HepG2 (cell line): Measurements from ENCODE around the gene PAIP1. TPM values are rescaled to one million over a fixed set of nuclear protein-coding genes. Genes with fewer than 3 reads are reported as not detected.
A peak's percentile ranks its signal among the peaks of the same experiment; 100 is the strongest.

ENCODE experiments used
- ATRX ChIP-seq: sonication (generic); formaldehyde crosslinking; IDR thresholded peaks from 2 replicates; pipeline ENCODE4 v1.4.0; 2020; ENCODE audit warnings: missing genetic modification reagents, borderline replicate concordance
- BRD4 ChIP-seq: sonication (generic); formaldehyde crosslinking; IDR thresholded peaks from 2 replicates; pipeline ENCODE4 v1.4.0; 2020; ENCODE audit warnings: missing genetic modification reagents
- HMG20A ChIP-seq: IDR thresholded peaks from 2 replicates; pipeline ENCODE4 v1.6.1; 2016; ENCODE audit warnings: borderline replicate concordance
- KDM4B ChIP-seq: sonication (generic); formaldehyde crosslinking; IDR thresholded peaks from 2 replicates; pipeline ENCODE4 v1.4.0; 2020; ENCODE audit warnings: missing genetic modification reagents
- KLF13 ChIP-seq: sonication (generic); formaldehyde crosslinking; IDR thresholded peaks from 2 replicates; pipeline ENCODE4 v1.4.0; 2020; ENCODE audit warnings: mild to moderate bottlenecking, missing genetic modification reagents
- NCOR1 ChIP-seq: fragments of 200-600 bp; sonication (generic); IDR thresholded peaks from 2 replicates; pipeline ENCODE4 v1.7.0; 2017; ENCODE audit warnings: antibody characterized with exemption, low read length, borderline replicate concordance
- SALL1 ChIP-seq: sonication (generic); formaldehyde crosslinking; IDR thresholded peaks from 2 replicates; pipeline ENCODE4 v1.8.0; 2022; ENCODE audit warnings: mild to moderate bottlenecking, missing genetic modification reagents
- SRSF9 ChIP-seq: fragments of 200-400 bp; formaldehyde crosslinking; IDR thresholded peaks from 2 replicates; pipeline ENCODE4 v1.6.1; 2018; ENCODE audit warnings: borderline replicate concordance, mild to moderate bottlenecking, low read depth, low read length; ENCODE audit not compliant: insufficient read depth, poor library complexity, severe bottlenecking
- TBP ChIP-seq: sonication (generic); formaldehyde crosslinking; IDR thresholded peaks from 2 replicates; pipeline ENCODE4 v1.5.0; 2020; ENCODE audit warnings: missing genetic modification reagents
- YEATS4 ChIP-seq: sonication (generic); formaldehyde crosslinking; IDR thresholded peaks from 2 replicates; pipeline ENCODE4 v1.4.0; 2020; ENCODE audit warnings: missing genetic modification reagents, borderline replicate concordance
- ZNF251 ChIP-seq: sonication (generic); formaldehyde crosslinking; IDR thresholded peaks from 2 replicates; pipeline ENCODE4 v1.9.0; 2021; ENCODE audit warnings: mild to moderate bottlenecking, missing genetic modification reagents
- ZNF432 ChIP-seq: sonication (generic); formaldehyde crosslinking; IDR thresholded peaks from 2 replicates; pipeline ENCODE4 v1.5.0; 2020; ENCODE audit warnings: missing genetic modification reagents, mild to moderate bottlenecking, borderline replicate concordance
- ZNF549 ChIP-seq: sonication (generic); formaldehyde crosslinking; IDR thresholded peaks from 2 replicates; pipeline ENCODE4 v1.5.0; 2020; ENCODE audit warnings: missing genetic modification reagents
- ZNF674 ChIP-seq: sonication (generic); formaldehyde crosslinking; IDR thresholded peaks from 2 replicates; pipeline ENCODE4 v1.5.0; 2020; ENCODE audit warnings: low read depth, mild to moderate bottlenecking, missing genetic modification reagents
- ZNF761 ChIP-seq: sonication (generic); formaldehyde crosslinking; conservative IDR thresholded peaks from 2 replicates; pipeline ENCODE4 v1.4.0; 2020; ENCODE audit warnings: mild to moderate bottlenecking, missing genetic modification reagents
- ZSCAN25 ChIP-seq: sonication (generic); formaldehyde crosslinking; IDR thresholded peaks from 2 replicates; pipeline ENCODE4 v1.8.0; 2022; ENCODE audit warnings: mild to moderate bottlenecking, missing genetic modification reagents
- polyA plus RNA-seq, 8 experiments: library from polyadenylated mRNA; depleted of rRNA in 3 of 8; stranded (reverse) in 7 of 8; unstranded in 1 of 8; fragments of >200 nt; fragmentation: Illumina TruSeq in 4 of 8; extraction: Trizol in 4 of 8; gene quantifications; 2 replicates each; pipeline versions ENCODE4 v1.2.1 to v1.2.3, GENCODE V29; 2011 to 2016; ENCODE audit warnings: low read depth in 4 of 8, missing spikeins in 1 of 8, mixed read lengths in 1 of 8; ENCODE audit not compliant: insufficient read depth in 1 of 8
- total RNA-seq, 5 experiments: library from RNA; depleted of rRNA; stranded (reverse); fragments of >200 nt; fragmentation: Illumina TruSeq; extraction: Trizol; gene quantifications; 2 replicates each; pipeline ENCODE4 v1.2.3, GENCODE V29; 2016; ENCODE audit warnings: low read depth in 1 of 5
- TF ChIP-seq, protein P1 (sequence below): sonication (generic); formaldehyde crosslinking; IDR thresholded peaks from 2 replicates; pipeline ENCODE4 v1.4.0; 2020; ENCODE audit warnings: low read depth, missing genetic modification reagents
- TF ChIP-seq, protein P2 (sequence below): sonication (generic); formaldehyde crosslinking; IDR thresholded peaks from 2 replicates; pipeline ENCODE4 v1.4.0; 2020; ENCODE audit warnings: missing genetic modification reagents
- TF ChIP-seq, protein P3 (sequence below): sonication (generic); formaldehyde crosslinking; IDR thresholded peaks from 2 replicates; pipeline ENCODE4 v1.5.0; 2020; ENCODE audit warnings: mild to moderate bottlenecking, missing genetic modification reagents
- TF ChIP-seq, protein P4 (sequence below): sonication (generic); formaldehyde crosslinking; conservative IDR thresholded peaks from 2 replicates; pipeline ENCODE4 v1.4.0; 2020; ENCODE audit warnings: missing genetic modification reagents

PAIP1 gene
- total and polyA plus RNA-seq, 2 of the 13 experiments (the other 11 are each of a cell fraction or from before 2014, with no cell fraction given), result 96.6 to 116 TPM

DNA sequence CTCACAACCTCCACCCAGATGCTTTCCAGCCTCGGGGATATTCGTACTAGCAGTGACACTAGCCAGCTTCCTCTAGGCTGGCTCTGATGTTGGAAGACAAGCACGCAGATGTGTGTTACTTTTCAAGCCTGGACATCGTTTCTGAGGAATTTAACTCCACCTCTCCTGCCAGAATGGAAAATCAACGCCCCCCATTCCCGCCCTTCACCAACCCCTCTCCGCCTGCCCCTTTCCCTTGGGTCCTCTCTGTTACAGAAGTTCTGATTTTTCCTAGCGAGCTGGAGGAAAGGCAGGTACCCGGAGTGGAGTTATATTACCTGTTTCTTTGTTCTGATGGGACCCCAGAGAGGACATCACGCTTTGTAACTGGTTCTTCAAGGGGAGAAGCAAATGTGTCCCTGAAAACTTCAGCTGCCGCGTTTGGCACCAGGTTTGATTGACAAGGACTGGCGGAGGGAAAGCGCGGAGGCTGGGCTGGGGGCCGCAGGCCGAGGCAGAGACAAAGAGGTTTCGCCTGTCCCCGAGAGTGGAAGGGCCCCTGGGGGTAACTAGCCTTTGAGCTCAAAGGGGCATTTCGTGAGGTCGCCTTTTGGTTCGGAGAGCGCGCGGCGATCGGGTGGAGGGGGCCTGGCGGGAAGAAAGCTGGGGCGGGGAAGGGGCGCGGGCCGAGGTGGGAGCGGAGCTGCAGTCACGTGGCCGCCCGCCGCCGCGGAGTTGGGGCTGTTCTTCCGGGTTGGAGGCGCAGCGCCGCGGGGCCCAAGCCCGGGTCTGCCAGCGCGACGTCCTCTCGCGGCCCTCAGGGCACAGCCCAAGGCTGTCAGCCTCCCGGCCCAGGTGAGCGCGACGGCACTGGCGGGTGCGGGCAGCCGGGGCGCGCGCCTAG, 45.8 kb upstream of the PAIP1 start, which contains the start of gene NNT (continued):
- TF ChIP-seq ZNF432 (CRISPR knock-in tag) (no peak), ZNF251 (no peak), KLF13 (CRISPR knock-in tag) (no peak), YEATS4 (peak; percentile 95), ZNF674 (CRISPR knock-in tag) (no peak), TBP (no peak), ZNF761 (no peak), SALL1 (CRISPR knock-in tag) (peak; percentile 69), KDM4B (CRISPR knock-in tag) (no peak), SRSF9 (no peak), ZSCAN25 (peak; percentile 24; the same call in 1 of the 2 replicates), NCOR1 (no peak), BRD4 (CRISPR knock-in tag) (peak; percentile 88; the same call in 1 of the 2 replicates), ATRX (no peak), ZNF549 (CRISPR knock-in tag) (0 out of 2 replicates have a peak, but pooled peaks have one; percentile 67), HMG20A (CRISPR knock-in tag) (no peak)
- TF ChIP-seq, protein P1, sequence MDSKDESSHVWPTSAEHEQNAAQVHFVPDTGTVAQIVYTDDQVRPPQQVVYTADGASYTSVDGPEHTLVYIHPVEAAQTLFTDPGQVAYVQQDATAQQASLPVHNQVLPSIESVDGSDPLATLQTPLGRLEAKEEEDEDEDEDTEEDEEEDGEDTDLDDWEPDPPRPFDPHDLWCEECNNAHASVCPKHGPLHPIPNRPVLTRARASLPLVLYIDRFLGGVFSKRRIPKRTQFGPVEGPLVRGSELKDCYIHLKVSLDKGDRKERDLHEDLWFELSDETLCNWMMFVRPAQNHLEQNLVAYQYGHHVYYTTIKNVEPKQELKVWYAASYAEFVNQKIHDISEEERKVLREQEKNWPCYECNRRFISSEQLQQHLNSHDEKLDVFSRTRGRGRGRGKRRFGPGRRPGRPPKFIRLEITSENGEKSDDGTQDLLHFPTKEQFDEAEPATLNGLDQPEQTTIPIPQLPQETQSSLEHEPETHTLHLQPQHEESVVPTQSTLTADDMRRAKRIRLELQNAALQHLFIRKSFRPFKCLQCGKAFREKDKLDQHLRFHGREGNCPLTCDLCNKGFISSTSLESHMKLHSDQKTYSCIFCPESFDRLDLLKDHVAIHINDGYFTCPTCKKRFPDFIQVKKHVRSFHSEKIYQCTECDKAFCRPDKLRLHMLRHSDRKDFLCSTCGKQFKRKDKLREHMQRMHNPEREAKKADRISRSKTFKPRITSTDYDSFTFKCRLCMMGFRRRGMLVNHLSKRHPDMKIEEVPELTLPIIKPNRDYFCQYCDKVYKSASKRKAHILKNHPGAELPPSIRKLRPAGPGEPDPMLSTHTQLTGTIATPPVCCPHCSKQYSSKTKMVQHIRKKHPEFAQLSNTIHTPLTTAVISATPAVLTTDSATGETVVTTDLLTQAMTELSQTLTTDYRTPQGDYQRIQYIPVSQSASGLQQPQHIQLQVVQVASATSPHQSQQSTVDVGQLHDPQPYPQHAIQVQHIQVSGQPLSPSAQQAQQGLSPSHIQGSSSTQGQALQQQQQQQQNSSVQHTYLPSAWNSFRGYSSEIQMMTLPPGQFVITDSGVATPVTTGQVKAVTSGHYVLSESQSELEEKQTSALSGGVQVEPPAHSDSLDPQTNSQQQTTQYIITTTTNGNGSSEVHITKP, result no peak
- TF ChIP-seq, protein P2, sequence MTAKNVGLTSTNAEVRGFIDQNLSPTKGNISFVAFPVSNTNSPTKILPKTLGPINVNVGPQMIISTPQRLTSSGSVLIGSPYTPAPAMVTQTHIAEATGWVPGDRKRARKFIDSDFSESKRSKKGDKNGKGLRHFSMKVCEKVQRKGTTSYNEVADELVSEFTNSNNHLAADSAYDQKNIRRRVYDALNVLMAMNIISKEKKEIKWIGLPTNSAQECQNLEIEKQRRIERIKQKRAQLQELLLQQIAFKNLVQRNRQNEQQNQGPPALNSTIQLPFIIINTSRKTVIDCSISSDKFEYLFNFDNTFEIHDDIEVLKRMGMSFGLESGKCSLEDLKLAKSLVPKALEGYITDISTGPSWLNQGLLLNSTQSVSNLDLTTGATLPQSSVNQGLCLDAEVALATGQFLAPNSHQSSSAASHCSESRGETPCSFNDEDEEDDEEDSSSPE (CRISPR knock-in tag), result peak; percentile 84
- TF ChIP-seq, protein P3, sequence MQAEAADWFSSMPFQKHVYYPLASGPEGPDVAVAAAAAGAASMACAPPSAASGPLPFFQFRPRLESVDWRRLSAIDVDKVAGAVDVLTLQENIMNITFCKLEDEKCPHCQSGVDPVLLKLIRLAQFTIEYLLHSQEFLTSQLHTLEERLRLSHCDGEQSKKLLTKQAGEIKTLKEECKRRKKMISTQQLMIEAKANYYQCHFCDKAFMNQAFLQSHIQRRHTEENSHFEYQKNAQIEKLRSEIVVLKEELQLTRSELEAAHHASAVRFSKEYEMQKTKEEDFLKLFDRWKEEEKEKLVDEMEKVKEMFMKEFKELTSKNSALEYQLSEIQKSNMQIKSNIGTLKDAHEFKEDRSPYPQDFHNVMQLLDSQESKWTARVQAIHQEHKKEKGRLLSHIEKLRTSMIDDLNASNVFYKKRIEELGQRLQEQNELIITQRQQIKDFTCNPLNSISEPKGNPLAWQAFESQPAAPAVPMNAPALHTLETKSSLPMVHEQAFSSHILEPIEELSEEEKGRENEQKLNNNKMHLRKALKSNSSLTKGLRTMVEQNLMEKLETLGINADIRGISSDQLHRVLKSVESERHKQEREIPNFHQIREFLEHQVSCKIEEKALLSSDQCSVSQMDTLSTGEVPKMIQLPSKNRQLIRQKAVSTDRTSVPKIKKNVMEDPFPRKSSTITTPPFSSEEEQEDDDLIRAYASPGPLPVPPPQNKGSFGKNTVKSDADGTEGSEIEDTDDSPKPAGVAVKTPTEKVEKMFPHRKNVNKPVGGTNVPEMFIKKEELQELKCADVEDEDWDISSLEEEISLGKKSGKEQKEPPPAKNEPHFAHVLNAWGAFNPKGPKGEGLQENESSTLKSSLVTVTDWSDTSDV (CRISPR knock-in tag), result no peak
- TF ChIP-seq, protein P4, sequence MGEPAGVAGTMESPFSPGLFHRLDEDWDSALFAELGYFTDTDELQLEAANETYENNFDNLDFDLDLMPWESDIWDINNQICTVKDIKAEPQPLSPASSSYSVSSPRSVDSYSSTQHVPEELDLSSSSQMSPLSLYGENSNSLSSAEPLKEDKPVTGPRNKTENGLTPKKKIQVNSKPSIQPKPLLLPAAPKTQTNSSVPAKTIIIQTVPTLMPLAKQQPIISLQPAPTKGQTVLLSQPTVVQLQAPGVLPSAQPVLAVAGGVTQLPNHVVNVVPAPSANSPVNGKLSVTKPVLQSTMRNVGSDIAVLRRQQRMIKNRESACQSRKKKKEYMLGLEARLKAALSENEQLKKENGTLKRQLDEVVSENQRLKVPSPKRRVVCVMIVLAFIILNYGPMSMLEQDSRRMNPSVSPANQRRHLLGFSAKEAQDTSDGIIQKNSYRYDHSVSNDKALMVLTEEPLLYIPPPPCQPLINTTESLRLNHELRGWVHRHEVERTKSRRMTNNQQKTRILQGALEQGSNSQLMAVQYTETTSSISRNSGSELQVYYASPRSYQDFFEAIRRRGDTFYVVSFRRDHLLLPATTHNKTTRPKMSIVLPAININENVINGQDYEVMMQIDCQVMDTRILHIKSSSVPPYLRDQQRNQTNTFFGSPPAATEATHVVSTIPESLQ, result no peak
